Prostate gland (tissue), 2 donors: ENCODE measurements around the gene FBXL13.

Source experiments
- CTCF ChIP-seq, 4 experiments: fragments of 200-600 bp in 2 of 4; fragments of 450-650 bp in 2 of 4; sonication (generic) in 2 of 4; IDR thresholded peaks; 1 replicate in 3 of 4; 2 replicates in 1 of 4; pipeline ENCODE4 v1.5.1; 2016 to 2019; ENCODE audit warnings: antibody characterized with exemption in 4 of 4, mild to moderate bottlenecking in 2 of 4, moderate library complexity in 2 of 4
- POLR2A ChIP-seq: fragments of 450-650 bp; IDR thresholded peaks from one replicate; pipeline ENCODE4 v1.6.1; 2016; ENCODE audit warnings: antibody characterized with exemption, mild to moderate bottlenecking
- POLR2AphosphoS5 ChIP-seq: sonication (generic); formaldehyde crosslinking; IDR thresholded peaks from one replicate; pipeline ENCODE4 v1.6.1; 2017; ENCODE audit warnings: antibody characterized with exemption

- no peak for TF ChIP-seq CTCF (IDR thresholded peaks at IDR 0.05)
- TF ChIP-seq POLR2A = no peak
- TF ChIP-seq POLR2AphosphoS5 = no peak
Observed at GRCh38 chr7:102913826-102914225, 160.8 kb downstream of the FBXL13 start.
